Naive thymus-derived CD4-positive, alpha-beta T cell (primary cell): ENCODE results near the gene RNF150. TPM values are rescaled to one million over a fixed set of nuclear protein-coding genes. Genes with fewer than 3 reads are reported as not detected.
"Not testable (repeated sequence)": the region's sequence is repeated elsewhere in the genome, so short reads cannot be mapped to it uniquely, and the experiment has no call there.

ENCODE experiments used
- ATAC-seq: fragments of 150-1000 bp; cut with Tn5 transposase; 2 replicates; pipeline ENCODE4 v1.10.0; 2021; ENCODE audit warnings: mild to moderate bottlenecking, moderate library complexity
- CTCF ChIA-PET: fragments of 350-600 bp; sonication (Branson Sonifier 250); formaldehyde crosslinking; loops from one replicate; lab custom pipeline; 2021; ENCODE audit warnings: antibody characterized with exemption; lab: Charles Lee
- POLR2A ChIA-PET: fragments of 350-600 bp; sonication (Branson Sonifier 250); formaldehyde crosslinking; loops from one replicate; lab custom pipeline; 2021; ENCODE audit warnings: antibody characterized with exemption, inconsistent platforms; lab: Charles Lee
- DNase-seq, 9 donors: peaks; one replicate each; pipeline versions ENCODE4 v3.0.0 to v3.0.0-alpha.2; 2020 to 2022; ENCODE audit warnings: mixed read lengths in 1 of 9
- H3K27ac ChIP-seq: one replicate; pipeline ENCODE4 v1.7.0; 2013; ENCODE audit warnings: mild to moderate bottlenecking, low read depth, low read length, moderate library complexity
- H3K27me3 ChIP-seq, 2 donors: one replicate each; pipeline ENCODE4 v1.7.0; 2013; ENCODE audit warnings: low read length in 2 of 2, mild to moderate bottlenecking in 2 of 2, moderate library complexity in 2 of 2; ENCODE audit not compliant: control insufficient read depth in 2 of 2, insufficient read depth in 2 of 2
- H3K36me3 ChIP-seq, 3 experiments: 1 replicate in 2 of 3; 2 replicates in 1 of 3; pipeline ENCODE4 v1.7.0; 2013; ENCODE audit warnings: low read length in 3 of 3, mild to moderate bottlenecking in 3 of 3, moderate library complexity in 1 of 3; ENCODE audit not compliant: insufficient read depth in 3 of 3, control insufficient read depth in 2 of 3
- H3K4me1 ChIP-seq, 2 donors: one replicate each; pipeline ENCODE4 v1.7.0; 2013; ENCODE audit warnings: low read length in 2 of 2, mild to moderate bottlenecking in 2 of 2, moderate library complexity in 1 of 2; ENCODE audit not compliant: control insufficient read depth in 2 of 2, insufficient read depth in 2 of 2
- H3K4me3 ChIP-seq: 2 replicates; pipeline ENCODE4 v1.7.0; 2013; ENCODE audit warnings: mild to moderate bottlenecking, low read length
- H3K9me3 ChIP-seq, 3 experiments: 1 replicate in 2 of 3; 2 replicates in 1 of 3; pipeline ENCODE4 v1.7.0; 2013; ENCODE audit warnings: low read length in 3 of 3; ENCODE audit not compliant: control insufficient read depth in 2 of 3
- H3K27ac Mint-ChIP-seq, 9 donors: one replicate each; pipeline ENCODE4 v1.8.0; 2020 to 2022; ENCODE audit warnings: mixed read lengths in 9 of 9, mild to moderate bottlenecking in 8 of 9, moderate library complexity in 5 of 9, inconsistent platforms in 2 of 9
- H3K27me3 Mint-ChIP-seq, 5 donors: one replicate each; pipeline ENCODE4 v1.8.0; 2021 to 2022; ENCODE audit warnings: mixed read lengths in 5 of 5, mild to moderate bottlenecking in 1 of 5
- H3K36me3 Mint-ChIP-seq, 5 donors: one replicate each; pipeline ENCODE4 v1.8.0; 2020 to 2022; ENCODE audit warnings: mixed read lengths in 5 of 5, mild to moderate bottlenecking in 3 of 5, inconsistent platforms in 1 of 5
- H3K4me1 Mint-ChIP-seq, 7 donors: one replicate each; pipeline ENCODE4 v1.8.0; 2020 to 2022; ENCODE audit warnings: mixed read lengths in 7 of 7, mild to moderate bottlenecking in 3 of 7, inconsistent platforms in 1 of 7
- H3K4me3 Mint-ChIP-seq, 10 donors: one replicate each; pipeline ENCODE4 v1.8.0; 2020 to 2022; ENCODE audit warnings: mild to moderate bottlenecking in 10 of 10, mixed read lengths in 10 of 10, moderate library complexity in 6 of 10, inconsistent platforms in 2 of 10
- H3K9me3 Mint-ChIP-seq, 11 donors: one replicate each; pipeline ENCODE4 v1.8.0; 2020 to 2022; ENCODE audit warnings: mixed read lengths in 11 of 11, mild to moderate bottlenecking in 4 of 11, inconsistent platforms in 1 of 11, moderate library complexity in 1 of 11
- intact Hi-C, 2 donors: fragments of 100-400 bp; cut with micrococcal nuclease; formaldehyde crosslinking; loops; one replicate each; pipeline ENCODE4 v1.15.1; 2023
- polyA plus RNA-seq, 2 donors: library from polyadenylated mRNA; unstranded; fragments of 300-500 nt; fragmentation: Illumina TruSeq; gene quantifications; one replicate each; pipeline ENCODE4 v1.2.3, GENCODE V29; 2021
- total RNA-seq, 6 experiments: library from RNA in 5 of 6; stranded (reverse) in 5 of 6; gene quantifications; 1 replicate in 5 of 6; 2 replicates in 1 of 6; pipeline ENCODE4 v1.2.3 and lab custom pipeline; 2021 to 2026

RNF150 gene
- total and polyA plus RNA-seq, 7 experiments from 2014 or later = 0.02 TPM; not detected in 6

DNA sequence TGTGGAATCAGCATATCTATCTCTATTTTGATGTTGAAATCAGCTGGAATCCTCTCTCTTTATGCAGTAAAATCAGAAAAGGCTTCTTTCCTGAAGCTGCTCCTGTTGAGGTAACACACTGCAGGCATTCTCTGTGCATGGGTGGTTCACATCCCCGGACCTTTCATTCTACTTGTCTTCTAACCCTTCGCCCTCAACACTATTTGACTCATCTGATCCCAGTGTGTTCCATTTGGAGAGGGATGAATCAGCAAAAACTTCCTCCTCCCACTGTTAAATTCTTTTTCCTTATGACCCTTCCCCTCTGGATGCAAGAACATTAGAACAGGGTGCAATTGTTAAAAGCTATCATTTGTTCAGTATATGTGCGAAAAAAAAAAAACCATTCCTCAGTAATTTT, 67.4 kb downstream of the RNF150 start:
- H3K36me3 Mint-ChIP-seq = no peaks in the 10 kb centered on the region
- no peak for DNase-seq
- H3K9me3 Mint-ChIP-seq = peaks cover 0 to 6% (median 2%) of the 10 kb centered on the region in 11 donors
- Histone ChIP-seq H3K36me3 (no peaks in the 10 kb centered on the region), H3K9me3 (no peaks in the 10 kb centered on the region), H3K4me3 (no peak overlapping the region), H3K4me1 (no peaks in the 10 kb centered on the region), H3K27ac (no peak overlapping the region), H3K27me3 (no peaks in the 10 kb centered on the region)
- no peaks in the 10 kb centered on the region for H3K4me1 Mint-ChIP-seq
- H3K27me3 Mint-ChIP-seq = peaks cover 0 to 6% (median 4%) of the 10 kb centered on the region in 5 donors
- no peak overlapping the region for H3K27ac Mint-ChIP-seq
- ChIA-PET POLR2A (no interaction called here), CTCF (no interaction called here)
- H3K4me3 Mint-ChIP-seq = no peak overlapping the region
- ATAC-seq = no peak
- intact Hi-C loops = no loop called here

DNA sequence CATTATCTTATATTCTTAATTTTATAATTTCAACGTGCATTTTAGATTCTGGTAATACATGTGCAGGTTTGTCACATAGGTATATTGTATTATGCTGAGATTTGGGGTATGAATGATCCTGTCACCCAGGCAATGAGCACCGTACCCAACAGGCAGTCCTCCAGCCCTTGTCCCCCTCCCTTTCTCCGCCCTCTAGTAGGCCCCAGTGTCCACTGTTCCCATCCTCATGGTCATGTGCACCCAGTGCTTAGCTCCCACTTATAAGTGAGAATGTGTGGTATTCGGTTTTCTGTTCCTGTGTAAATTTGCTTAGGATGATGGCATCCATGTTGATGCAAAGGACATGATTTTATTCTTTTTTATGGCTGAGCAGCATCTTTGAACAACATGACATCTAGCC, 70.6 kb downstream of the RNF150 start:
- POLR2A ChIA-PET = no interaction called here
- DNase-seq = no peak
- no peaks in the 10 kb centered on the region for H3K9me3 ChIP-seq

DNA sequence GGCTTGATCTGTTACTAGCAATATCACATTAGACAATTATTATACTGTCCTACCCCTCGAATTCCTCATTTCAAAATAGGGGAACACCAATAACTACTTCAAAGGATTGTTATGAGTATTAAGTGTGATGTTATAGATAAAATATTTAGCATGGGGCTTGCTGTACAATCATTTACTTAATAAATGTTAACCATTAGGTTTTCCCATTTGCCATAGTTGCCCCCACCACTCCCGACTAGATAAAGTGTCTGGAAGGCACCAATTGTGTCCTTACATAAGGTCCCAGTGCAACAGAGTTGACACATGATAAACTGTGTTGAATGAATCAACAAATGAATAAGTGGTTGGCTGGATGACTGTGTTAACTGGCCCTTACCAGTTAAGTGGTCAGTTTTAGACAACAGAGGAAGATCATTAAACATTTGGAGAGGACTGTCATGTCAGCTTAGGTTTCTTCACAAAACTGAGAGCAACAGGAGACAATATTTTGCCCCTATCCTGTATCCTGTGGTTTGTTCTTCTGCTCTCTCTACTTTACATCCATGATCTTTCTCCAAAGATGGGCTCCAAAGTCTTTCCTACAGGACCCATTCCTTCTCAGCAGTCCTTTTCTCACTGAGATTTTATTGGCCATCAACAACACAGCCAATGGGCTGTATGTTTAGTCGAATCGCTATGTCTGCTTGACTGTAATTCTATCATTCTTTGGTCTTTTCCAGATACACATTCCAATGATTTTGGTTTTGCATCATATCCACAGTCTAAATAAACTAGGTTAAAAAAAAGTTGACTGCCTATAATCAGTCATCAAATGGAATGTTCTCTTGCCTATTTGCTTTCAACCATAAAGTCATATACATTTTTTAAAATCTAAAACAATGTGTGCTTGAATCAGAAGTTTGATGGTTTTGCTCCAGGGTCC, 74.4 kb downstream of the RNF150 start:
- H3K36me3 Mint-ChIP-seq = no peaks in the 10 kb centered on the region
- Histone ChIP-seq H3K36me3 (no peaks in the 10 kb centered on the region), H3K27me3 (no peaks in the 10 kb centered on the region), H3K27ac (no peak overlapping the region), H3K4me1 (no peaks in the 10 kb centered on the region), H3K9me3 (no peaks in the 10 kb centered on the region), H3K4me3 (no peak overlapping the region)
- no peaks in the 10 kb centered on the region for H3K9me3 Mint-ChIP-seq
- ATAC-seq (no peak), DNase-seq (no peak)
- no peaks in the 10 kb centered on the region for H3K4me1 Mint-ChIP-seq
- H3K27me3 Mint-ChIP-seq = peaks cover 0 to 4% (median 0%) of the 10 kb centered on the region in 5 donors
- POLR2A ChIA-PET = no interaction called here
- no peak overlapping the region for H3K4me3 Mint-ChIP-seq
- no peak overlapping the region for H3K27ac Mint-ChIP-seq
- CTCF ChIA-PET = no interaction called here
- intact Hi-C loops = no loop called here

More for the DNA sequence above, 70.6 kb downstream of the RNF150 start:
- Mint-ChIP-seq H3K9me3 (peaks cover 0 to 6% (median 2%) of the 10 kb centered on the region in 11 donors), H3K4me1 (no peaks in the 10 kb centered on the region), H3K27ac (no peak overlapping the region), H3K4me3 (no peak overlapping the region), H3K27me3 (peaks cover 0 to 6% (median 4%) of the 10 kb centered on the region in 5 donors), H3K36me3 (no peaks in the 10 kb centered on the region)
- no peak overlapping the region for H3K4me3 ChIP-seq
- H3K36me3 ChIP-seq = no peaks in the 10 kb centered on the region
- H3K4me1 ChIP-seq = no peaks in the 10 kb centered on the region
- no peaks in the 10 kb centered on the region for H3K27me3 ChIP-seq
- intact Hi-C loops = no loop called here
- H3K27ac ChIP-seq = no peak overlapping the region
- no peak for ATAC-seq
- CTCF ChIA-PET = no interaction called here

DNA sequence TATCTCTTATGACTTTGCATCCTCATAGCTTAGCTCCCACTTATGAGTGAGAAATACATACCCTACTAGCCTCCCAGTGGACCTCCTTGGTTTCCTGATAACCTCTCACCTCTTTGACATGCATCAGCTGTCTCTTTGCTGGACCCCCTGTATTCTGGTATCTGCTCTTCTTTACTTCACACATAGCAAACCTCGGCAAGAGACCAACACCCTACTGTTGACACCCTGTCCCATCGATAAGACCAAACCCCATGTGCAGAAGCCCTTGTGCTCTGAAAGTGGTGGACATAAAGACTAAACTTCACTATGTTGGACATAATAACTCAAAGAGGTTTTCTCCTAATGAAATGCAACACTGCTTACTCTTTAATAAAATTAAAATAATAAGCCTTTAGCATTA, 75.7 kb downstream of the RNF150 start:
- no peak for ATAC-seq
- no peak overlapping the region for H3K4me3 ChIP-seq
- CTCF ChIA-PET = no interaction called here
- no peaks in the 10 kb centered on the region for H3K36me3 ChIP-seq
- H3K4me1 ChIP-seq = no peaks in the 10 kb centered on the region
- DNase-seq = no peak
- H3K9me3 Mint-ChIP-seq = peaks cover 0 to 2% (median 0%) of the 10 kb centered on the region in 11 donors
- peaks cover 0 to 6% (median 4%) of the 10 kb centered on the region in 5 donors for H3K27me3 Mint-ChIP-seq
- H3K9me3 ChIP-seq = no peaks in the 10 kb centered on the region
- H3K4me1 Mint-ChIP-seq = no peaks in the 10 kb centered on the region
- POLR2A ChIA-PET = no interaction called here
- intact Hi-C loops = no loop called here
- H3K27ac Mint-ChIP-seq = no peak overlapping the region
- no peak overlapping the region for H3K4me3 Mint-ChIP-seq
- no peak overlapping the region for H3K27ac ChIP-seq
- H3K36me3 Mint-ChIP-seq = no peaks in the 10 kb centered on the region
- H3K27me3 ChIP-seq = no peaks in the 10 kb centered on the region

DNA sequence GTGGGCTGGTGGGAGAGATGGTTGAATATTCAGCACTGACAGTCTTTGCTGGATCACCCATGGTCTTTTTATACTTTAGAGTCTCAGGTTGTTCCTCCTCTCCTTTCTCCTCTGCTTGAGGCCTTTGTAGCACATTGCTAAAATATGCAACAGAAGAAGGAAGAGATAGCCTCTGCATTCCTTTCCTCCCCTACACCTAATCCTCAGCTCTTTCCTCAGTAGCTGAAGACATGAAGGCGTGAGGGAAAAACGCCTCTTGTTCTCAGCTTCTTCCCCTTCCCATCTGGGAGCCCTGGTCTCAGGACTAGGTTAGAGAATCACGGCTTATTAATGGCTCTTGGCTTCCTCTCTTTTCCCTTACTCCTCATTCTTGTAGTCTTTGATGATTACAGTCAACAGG, 76.8 kb downstream of the RNF150 start:
- Histone ChIP-seq H3K36me3 (no peaks in the 10 kb centered on the region), H3K4me3 (no peak overlapping the region), H3K9me3 (no peaks in the 10 kb centered on the region), H3K27ac (no peak overlapping the region), H3K27me3 (no peaks in the 10 kb centered on the region), H3K4me1 (no peaks in the 10 kb centered on the region)
- peaks cover 0 to 4% (median 0%) of the 10 kb centered on the region in 5 donors for H3K36me3 Mint-ChIP-seq
- peaks cover 0 to 7% (median 4%) of the 10 kb centered on the region in 11 donors for H3K9me3 Mint-ChIP-seq
- ATAC-seq (no peak), DNase-seq (no peak)
- intact Hi-C loops = no loop called here
- ChIA-PET CTCF (no interaction called here), POLR2A (no interaction called here)
- H3K27ac Mint-ChIP-seq = no peak overlapping the region
- no peaks in the 10 kb centered on the region for H3K4me1 Mint-ChIP-seq
- peaks cover 0 to 6% (median 4%) of the 10 kb centered on the region in 5 donors for H3K27me3 Mint-ChIP-seq
- H3K4me3 Mint-ChIP-seq = no peak overlapping the region

DNA sequence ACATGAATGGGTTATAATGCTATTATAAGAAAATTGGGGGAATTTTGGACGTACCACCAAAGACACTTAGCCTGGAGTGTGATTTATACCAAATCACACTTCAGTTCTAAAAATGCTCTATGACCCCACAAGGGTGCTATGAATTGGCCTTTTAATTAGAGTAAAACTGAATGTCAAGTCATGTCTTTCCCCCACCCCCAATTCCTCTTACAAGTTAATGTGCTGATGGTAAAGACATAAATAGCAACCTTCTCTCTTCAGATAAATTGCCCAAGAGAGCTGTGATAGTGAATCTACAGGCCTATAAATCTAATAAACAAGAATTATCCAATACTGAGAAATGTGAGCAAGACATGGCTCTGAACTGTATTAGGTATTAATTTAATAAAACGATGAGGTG, 78.8 kb downstream of the RNF150 start:
- H3K36me3 ChIP-seq = no peaks in the 10 kb centered on the region
- POLR2A ChIA-PET = no interaction called here
- H3K4me3 ChIP-seq = no peak overlapping the region
- CTCF ChIA-PET = no interaction called here
- no peaks in the 10 kb centered on the region for H3K27me3 ChIP-seq
- Mint-ChIP-seq H3K27me3 (peaks cover 0 to 6% (median 4%) of the 10 kb centered on the region in 5 donors), H3K4me3 (no peak overlapping the region), H3K4me1 (no peaks in the 10 kb centered on the region), H3K27ac (no peak overlapping the region), H3K36me3 (peaks cover 0 to 7% (median 0%) of the 10 kb centered on the region in 5 donors), H3K9me3 (peaks cover 0 to 21% (median 7%) of the 10 kb centered on the region in 11 donors)
- no peak for DNase-seq
- ATAC-seq = no peak
- intact Hi-C loops = no loop called here
- H3K4me1 ChIP-seq = no peaks in the 10 kb centered on the region
- no peak overlapping the region for H3K27ac ChIP-seq
- H3K9me3 ChIP-seq = no peaks in the 10 kb centered on the region

DNA sequence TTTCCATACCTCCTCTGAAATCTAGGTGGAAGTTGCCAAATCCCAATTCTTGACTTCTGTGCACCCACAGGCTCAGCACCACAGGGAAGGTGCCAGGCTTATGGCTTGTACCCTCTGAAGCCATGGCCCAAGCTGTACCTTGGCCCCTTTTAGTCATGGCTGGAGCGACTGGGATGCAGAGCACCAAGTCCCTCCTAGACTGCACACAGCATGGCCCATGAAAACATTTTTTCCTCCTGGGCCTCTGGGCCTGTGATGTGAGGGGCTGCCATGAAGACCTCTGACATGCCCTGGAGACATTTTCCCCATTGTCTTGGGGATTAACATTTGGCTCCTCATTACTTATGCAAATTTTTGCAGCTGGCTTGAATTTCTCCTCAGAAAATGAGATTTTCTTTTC, 82.3 kb downstream of the RNF150 start:
- peaks cover 0 to 21% (median 7%) of the 10 kb centered on the region in 11 donors for H3K9me3 Mint-ChIP-seq
- POLR2A ChIA-PET, DNase-seq, intact Hi-C loops, H3K27ac Mint-ChIP-seq, H3K27ac ChIP-seq, H3K9me3 ChIP-seq, H3K27me3 Mint-ChIP-seq, H3K4me1 Mint-ChIP-seq, H3K4me3 Mint-ChIP-seq, H3K36me3 Mint-ChIP-seq, ATAC-seq, H3K4me3 ChIP-seq, H3K4me1 ChIP-seq, H3K36me3 ChIP-seq, CTCF ChIA-PET, H3K27me3 ChIP-seq: not testable (repeated sequence)
